Osteocyte (in vitro differentiated cells): ENCODE measurements around the gene IL1RAPL1. TPM values are rescaled to one million over a fixed set of nuclear protein-coding genes. Genes with fewer than 3 reads are reported as not detected.

Source experiments
- DNase-seq: peaks from one replicate; pipeline ENCODE4 v3.0.0; 2021; ENCODE audit warnings: mixed read lengths; ENCODE audit not compliant: unreplicated experiment; ENCODE audit errors: extremely low spot score
- H3K27ac Mint-ChIP-seq: one replicate; pipeline ENCODE4 v1.8.0; 2021; ENCODE audit warnings: mild to moderate bottlenecking, mixed read lengths; ENCODE audit not compliant: unreplicated experiment
- H3K27me3 Mint-ChIP-seq: one replicate; pipeline ENCODE4 v1.8.0; 2021; ENCODE audit warnings: mixed read lengths; ENCODE audit not compliant: unreplicated experiment
- H3K36me3 Mint-ChIP-seq: one replicate; pipeline ENCODE4 v1.8.0; 2021; ENCODE audit warnings: mixed read lengths; ENCODE audit not compliant: unreplicated experiment
- H3K4me1 Mint-ChIP-seq: one replicate; pipeline ENCODE4 v1.8.0; 2021; ENCODE audit warnings: mixed read lengths; ENCODE audit not compliant: unreplicated experiment
- H3K4me3 Mint-ChIP-seq: one replicate; pipeline ENCODE4 v1.8.0; 2021; ENCODE audit warnings: mild to moderate bottlenecking, moderate library complexity, mixed read lengths; ENCODE audit not compliant: unreplicated experiment
- H3K9me3 Mint-ChIP-seq: one replicate; pipeline ENCODE4 v1.8.0; 2021; ENCODE audit warnings: mixed read lengths; ENCODE audit not compliant: unreplicated experiment
- total RNA-seq: library from RNA; stranded (reverse); gene quantifications from 2 replicates; pipeline ENCODE4 v1.2.1, GENCODE V29; 2021
- TF ChIP-seq, protein P1 (sequence below): fragments of 200-600 bp; sonication (generic); IDR thresholded peaks from 2 replicates; pipeline ENCODE4 v1.5.0; 2021; ENCODE audit warnings: antibody characterized with exemption, mild to moderate bottlenecking, moderate library complexity

Gene IL1RAPL1
- total RNA-seq, 1 donor from 2014 or later, result not detected

GRCh38 chrX:29040160-29040559 lies 452.9 kb downstream of the IL1RAPL1 start:
- TF ChIP-seq, protein P1, sequence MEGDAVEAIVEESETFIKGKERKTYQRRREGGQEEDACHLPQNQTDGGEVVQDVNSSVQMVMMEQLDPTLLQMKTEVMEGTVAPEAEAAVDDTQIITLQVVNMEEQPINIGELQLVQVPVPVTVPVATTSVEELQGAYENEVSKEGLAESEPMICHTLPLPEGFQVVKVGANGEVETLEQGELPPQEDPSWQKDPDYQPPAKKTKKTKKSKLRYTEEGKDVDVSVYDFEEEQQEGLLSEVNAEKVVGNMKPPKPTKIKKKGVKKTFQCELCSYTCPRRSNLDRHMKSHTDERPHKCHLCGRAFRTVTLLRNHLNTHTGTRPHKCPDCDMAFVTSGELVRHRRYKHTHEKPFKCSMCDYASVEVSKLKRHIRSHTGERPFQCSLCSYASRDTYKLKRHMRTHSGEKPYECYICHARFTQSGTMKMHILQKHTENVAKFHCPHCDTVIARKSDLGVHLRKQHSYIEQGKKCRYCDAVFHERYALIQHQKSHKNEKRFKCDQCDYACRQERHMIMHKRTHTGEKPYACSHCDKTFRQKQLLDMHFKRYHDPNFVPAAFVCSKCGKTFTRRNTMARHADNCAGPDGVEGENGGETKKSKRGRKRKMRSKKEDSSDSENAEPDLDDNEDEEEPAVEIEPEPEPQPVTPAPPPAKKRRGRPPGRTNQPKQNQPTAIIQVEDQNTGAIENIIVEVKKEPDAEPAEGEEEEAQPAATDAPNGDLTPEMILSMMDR, result no peak
- Mint-ChIP-seq H3K9me3 (no peaks in the 10 kb centered on the region), H3K4me1 (no peaks in the 10 kb centered on the region), H3K4me3 (no peak overlapping the region), H3K36me3 (no peaks in the 10 kb centered on the region), H3K27me3 (no peaks in the 10 kb centered on the region), H3K27ac (no peak overlapping the region)
- no peak for DNase-seq

DNA sequence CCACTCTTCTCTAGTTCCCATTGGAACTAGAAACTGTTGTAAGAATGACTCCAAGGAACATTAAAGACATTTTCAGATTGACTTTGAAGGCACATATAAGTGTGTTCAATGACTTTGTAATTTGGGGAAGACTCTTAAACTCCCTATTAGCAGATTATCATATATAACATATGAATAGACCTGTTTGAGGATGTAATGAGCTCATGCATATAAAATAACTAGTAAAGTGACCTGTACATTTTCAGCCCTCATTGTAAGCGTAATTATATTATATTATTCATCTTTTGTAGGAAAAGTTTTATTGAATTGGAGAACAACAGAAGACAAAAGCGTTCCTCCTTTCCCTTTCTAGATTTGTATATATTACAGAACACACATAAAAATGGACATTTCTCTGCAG lies 455.1 kb downstream of the IL1RAPL1 start:
- H3K4me1 Mint-ChIP-seq, result no peaks in the 10 kb centered on the region
- no peaks in the 10 kb centered on the region for H3K27me3 Mint-ChIP-seq
- no peak overlapping the region for H3K27ac Mint-ChIP-seq
- H3K4me3 Mint-ChIP-seq, result no peak overlapping the region
- H3K36me3 Mint-ChIP-seq, result no peaks in the 10 kb centered on the region
- no peaks in the 10 kb centered on the region for H3K9me3 Mint-ChIP-seq
- no peak for DNase-seq
- TF ChIP-seq, protein P1, result no peak

GRCh38 chrX:29043746-29044145 lies 456.5 kb downstream of the IL1RAPL1 start:
- H3K27me3 Mint-ChIP-seq, result no peaks in the 10 kb centered on the region
- no peaks in the 10 kb centered on the region for H3K9me3 Mint-ChIP-seq
- no peak overlapping the region for H3K4me3 Mint-ChIP-seq
- no peaks in the 10 kb centered on the region for H3K4me1 Mint-ChIP-seq
- no peak overlapping the region for H3K27ac Mint-ChIP-seq
- DNase-seq, result no peak
- TF ChIP-seq, protein P1, result no peak
- H3K36me3 Mint-ChIP-seq, result no peaks in the 10 kb centered on the region

GRCh38 chrX:29044423-29045184 lies 457.4 kb downstream of the IL1RAPL1 start:
- DNase-seq, result no peak
- Mint-ChIP-seq H3K4me3 (no peak overlapping the region), H3K36me3 (no peaks in the 10 kb centered on the region), H3K9me3 (no peaks in the 10 kb centered on the region), H3K27ac (no peak overlapping the region), H3K27me3 (no peaks in the 10 kb centered on the region), H3K4me1 (no peaks in the 10 kb centered on the region)
- TF ChIP-seq, protein P1, result no peak

DNA sequence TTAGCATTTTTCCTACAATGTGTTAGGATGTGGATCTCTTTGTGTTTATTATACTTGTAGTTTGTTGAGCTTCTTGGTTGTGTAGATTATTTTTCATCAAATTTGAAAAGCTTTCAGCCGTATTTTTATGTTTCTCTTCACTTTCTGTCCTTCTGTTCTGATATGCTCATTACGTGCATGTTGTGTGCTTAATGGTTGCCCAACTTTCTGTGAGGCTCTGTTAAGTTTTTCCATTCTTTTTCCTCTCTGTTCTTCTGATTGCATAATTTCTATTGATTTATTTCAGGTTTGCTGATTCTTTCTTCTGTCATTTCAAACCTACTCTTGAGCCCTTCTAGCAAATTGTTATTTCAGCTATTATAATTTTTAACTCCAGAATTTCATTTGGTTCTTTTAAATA lies 478.2 kb downstream of the IL1RAPL1 start:
- Mint-ChIP-seq H3K4me1 (no peaks in the 10 kb centered on the region), H3K4me3 (no peak overlapping the region), H3K9me3 (no peaks in the 10 kb centered on the region), H3K27ac (no peak overlapping the region), H3K27me3 (no peaks in the 10 kb centered on the region), H3K36me3 (no peaks in the 10 kb centered on the region)
- no peak for DNase-seq
- TF ChIP-seq, protein P1, result no peak
